Measurements from ENCODE around the gene DNM2.
A peak's percentile ranks its signal among the peaks of the same experiment; 100 is the strongest.

The DNM2 gene

DNA sequence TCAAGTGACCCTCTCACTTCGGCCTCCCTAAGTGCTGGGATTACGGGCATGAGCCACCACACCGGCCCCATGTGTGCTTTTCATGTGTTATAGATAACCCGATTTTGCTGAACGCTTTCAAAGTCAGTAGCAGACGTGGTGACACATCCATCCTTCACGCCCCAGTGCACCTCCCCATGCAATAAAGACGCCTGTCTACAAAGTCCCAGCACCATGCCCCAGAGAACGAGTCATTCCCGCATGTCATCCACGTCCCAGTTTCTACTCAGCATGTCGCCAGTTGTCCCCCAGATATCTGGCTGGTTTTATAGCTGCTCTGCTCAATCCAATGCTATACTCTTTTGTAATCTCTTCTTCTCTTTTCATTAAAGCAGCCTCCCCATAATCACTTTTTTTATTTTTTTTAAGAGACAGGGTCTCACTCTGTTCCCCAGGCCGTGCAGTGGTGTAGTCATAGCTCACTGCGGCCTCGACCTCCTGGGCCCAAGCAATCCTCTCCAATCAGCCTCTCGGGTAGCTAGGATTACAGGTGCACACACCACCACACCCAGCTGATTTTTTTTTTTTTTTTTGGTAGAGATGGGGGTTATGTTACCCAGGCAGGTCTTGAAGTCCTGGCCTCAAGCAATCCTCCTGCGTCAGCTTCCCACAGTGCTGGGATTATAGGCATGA is 42.5 kb downstream of the DNM2 start:
- no peak overlapping the region for H3K4me3 ChIP-seq (ENCODE audit: insufficient read depth, low read depth, low read length, poor library complexity, severe bottlenecking)
- H3K4me1 ChIP-seq (ENCODE audit: control insufficient read depth, insufficient read depth, low read length, poor library complexity, severe bottlenecking) = peaks cover 67% of the 10 kb centered on the region
- H3K9me3 ChIP-seq (ENCODE audit: control insufficient read depth, low read length) = no peaks in the 10 kb centered on the region
- peak in 2 of 3 donors; percentile 44 to 49 for DNase-seq
- H3K27ac ChIP-seq (ENCODE audit: insufficient read depth, low read length, poor library complexity, severe bottlenecking) = peak overlapping the region; percentile 78
- no peaks in the 10 kb centered on the region for H3K27me3 ChIP-seq (replicated peaks; ENCODE audit: control insufficient read depth, insufficient read depth, low read length, poor library complexity, severe bottlenecking)
- H3K36me3 ChIP-seq (ENCODE audit: control insufficient read depth, insufficient read depth, low read length) = peaks cover 9% of the 10 kb centered on the region

DNA sequence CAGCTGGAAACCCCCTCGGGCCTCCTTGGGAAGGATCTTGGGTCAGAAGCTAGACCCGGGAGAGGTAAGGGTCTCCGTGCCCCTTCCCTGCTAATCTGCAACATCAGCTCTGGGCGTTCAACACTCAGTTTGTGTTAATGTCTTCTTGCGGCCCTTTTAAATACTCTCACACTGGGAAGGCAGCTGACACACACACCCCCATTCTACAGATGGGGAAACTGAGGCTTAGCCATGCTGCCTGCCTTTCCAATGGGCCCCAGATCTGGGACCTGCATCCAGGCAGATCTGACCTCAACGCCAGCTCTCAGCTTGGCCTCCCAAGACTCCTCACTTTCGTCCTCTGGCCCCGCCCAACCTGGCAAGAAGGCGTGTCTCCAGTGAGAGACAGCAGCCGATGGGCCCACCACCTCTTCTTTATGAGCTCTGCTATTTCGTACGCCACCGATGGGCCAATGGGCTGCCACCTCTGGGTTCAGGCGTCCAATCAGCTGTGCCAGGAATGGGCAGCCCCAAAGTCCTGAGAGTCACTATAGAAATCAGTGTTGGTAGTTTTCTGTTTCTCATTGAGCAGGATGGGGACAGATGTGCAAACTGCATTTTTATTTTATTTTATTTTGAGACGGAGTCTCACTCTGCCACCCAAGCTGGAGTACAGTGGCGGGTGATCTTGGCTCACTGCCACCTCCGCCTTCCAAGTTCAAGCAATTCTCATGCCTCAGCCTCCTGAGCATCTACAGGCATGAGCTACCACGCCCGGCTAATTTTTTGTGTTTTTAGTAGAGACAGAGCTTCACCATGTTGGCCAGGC is 43.8 kb downstream of the DNM2 start:
- Histone ChIP-seq H3K36me3 (ENCODE audit: control insufficient read depth, insufficient read depth, low read length) (peaks cover 9% of the 10 kb centered on the region), H3K9me3 (ENCODE audit: control insufficient read depth, low read length) (no peaks in the 10 kb centered on the region), H3K27me3 (replicated peaks; ENCODE audit: control insufficient read depth, insufficient read depth, low read length, poor library complexity, severe bottlenecking) (no peaks in the 10 kb centered on the region), H3K27ac (ENCODE audit: insufficient read depth, low read length, poor library complexity, severe bottlenecking) (peak overlapping the region; percentile 61), H3K4me3 (ENCODE audit: insufficient read depth, low read depth, low read length, poor library complexity, severe bottlenecking) (no peak overlapping the region), H3K4me1 (ENCODE audit: control insufficient read depth, insufficient read depth, low read length, poor library complexity, severe bottlenecking) (peaks cover 62% of the 10 kb centered on the region)
- DNase-seq = no peak

DNA sequence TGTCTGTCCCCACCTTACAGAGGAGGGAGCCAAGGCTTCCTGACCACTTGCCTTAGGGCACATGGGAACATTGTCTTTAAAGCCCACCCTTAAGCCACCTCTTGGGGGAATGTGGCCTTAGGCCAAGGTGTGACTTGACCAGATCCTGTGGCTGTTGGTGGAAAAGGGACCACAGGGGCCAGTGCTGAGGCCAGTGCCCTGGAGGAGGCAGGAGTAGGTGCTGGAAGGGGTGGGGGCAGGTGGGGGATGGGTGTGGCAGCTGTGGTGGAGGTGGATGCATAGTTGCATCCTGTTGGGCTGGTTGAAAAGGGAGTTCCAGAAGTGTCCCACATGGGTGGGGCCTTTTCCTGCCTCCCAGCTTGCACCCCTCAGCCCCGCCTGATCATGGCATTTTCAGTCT is 44.8 kb downstream of the DNM2 start:
- Histone ChIP-seq H3K9me3 (ENCODE audit: control insufficient read depth, low read length) (no peaks in the 10 kb centered on the region), H3K27me3 (replicated peaks; ENCODE audit: control insufficient read depth, insufficient read depth, low read length, poor library complexity, severe bottlenecking) (no peaks in the 10 kb centered on the region), H3K36me3 (ENCODE audit: control insufficient read depth, insufficient read depth, low read length) (peaks cover 7% of the 10 kb centered on the region), H3K4me1 (ENCODE audit: control insufficient read depth, insufficient read depth, low read length, poor library complexity, severe bottlenecking) (peaks cover 59% of the 10 kb centered on the region), H3K27ac (ENCODE audit: insufficient read depth, low read length, poor library complexity, severe bottlenecking) (peak overlapping the region; percentile 61), H3K4me3 (ENCODE audit: insufficient read depth, low read depth, low read length, poor library complexity, severe bottlenecking) (peak overlapping the region; percentile 18)
- peak; percentile 9 to 17 (median 9) for DNase-seq

DNA sequence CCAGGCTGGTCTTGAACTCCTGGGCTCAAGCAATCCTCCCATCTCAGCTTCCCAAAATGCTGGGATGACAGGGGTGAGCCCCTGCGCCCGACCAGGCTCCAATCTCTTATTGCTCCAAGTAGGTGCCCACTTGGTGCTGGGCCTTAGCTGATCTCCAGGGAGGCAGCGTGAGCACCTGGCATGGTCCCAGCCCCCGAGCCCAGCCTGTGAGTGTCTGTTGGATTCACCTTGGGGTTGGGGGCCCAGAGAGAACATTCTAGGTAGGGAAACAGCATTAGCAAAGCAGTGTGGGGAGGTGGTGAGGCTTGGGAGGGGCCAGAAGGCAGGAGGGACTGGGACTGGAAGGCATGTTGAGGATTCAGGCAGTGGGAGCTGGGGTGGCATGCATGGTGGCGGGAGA is 45.5 kb downstream of the DNM2 start:
- no peak overlapping the region for H3K4me3 ChIP-seq (ENCODE audit: insufficient read depth, low read depth, low read length, poor library complexity, severe bottlenecking)
- peak overlapping the region; percentile 62 for H3K27ac ChIP-seq (ENCODE audit: insufficient read depth, low read length, poor library complexity, severe bottlenecking)
- no peaks in the 10 kb centered on the region for H3K27me3 ChIP-seq (replicated peaks; ENCODE audit: control insufficient read depth, insufficient read depth, low read length, poor library complexity, severe bottlenecking)
- H3K36me3 ChIP-seq (ENCODE audit: control insufficient read depth, insufficient read depth, low read length) = peaks cover 7% of the 10 kb centered on the region
- H3K9me3 ChIP-seq (ENCODE audit: control insufficient read depth, low read length) = no peaks in the 10 kb centered on the region
- DNase-seq = no peak
- peaks cover 59% of the 10 kb centered on the region for H3K4me1 ChIP-seq (ENCODE audit: control insufficient read depth, insufficient read depth, low read length, poor library complexity, severe bottlenecking)

DNA sequence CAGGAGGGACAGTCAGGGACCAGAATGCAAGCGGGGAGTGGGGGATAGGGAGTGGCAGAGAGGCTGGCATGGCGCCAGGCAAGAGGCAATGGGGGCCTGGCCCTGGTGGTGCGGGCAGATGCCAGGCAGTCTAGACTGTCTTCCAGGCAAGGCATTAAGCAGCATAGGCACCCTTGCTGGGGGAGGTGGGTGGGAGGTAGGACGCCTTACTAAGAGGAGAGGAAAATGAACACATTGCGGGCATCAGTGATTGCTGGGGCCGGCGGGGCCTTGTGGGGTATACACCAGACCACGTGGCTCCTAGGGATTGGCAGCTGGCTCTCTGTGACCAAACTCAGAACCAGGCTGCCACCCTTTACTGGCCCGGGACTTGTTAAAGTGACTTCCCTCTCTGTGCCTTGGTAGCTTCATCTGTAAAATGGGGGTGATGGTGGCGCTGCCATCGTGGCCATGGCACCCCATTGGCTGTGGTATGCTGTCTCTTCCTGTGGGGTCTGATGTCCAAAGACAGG is 46.0 kb downstream of the DNM2 start:
- Histone ChIP-seq H3K9me3 (ENCODE audit: control insufficient read depth, low read length) (no peaks in the 10 kb centered on the region), H3K27ac (ENCODE audit: insufficient read depth, low read length, poor library complexity, severe bottlenecking) (peak overlapping the region; percentile 62), H3K4me3 (ENCODE audit: insufficient read depth, low read depth, low read length, poor library complexity, severe bottlenecking) (no peak overlapping the region), H3K4me1 (ENCODE audit: control insufficient read depth, insufficient read depth, low read length, poor library complexity, severe bottlenecking) (peaks cover 62% of the 10 kb centered on the region), H3K27me3 (replicated peaks; ENCODE audit: control insufficient read depth, insufficient read depth, low read length, poor library complexity, severe bottlenecking) (no peaks in the 10 kb centered on the region), H3K36me3 (ENCODE audit: control insufficient read depth, insufficient read depth, low read length) (peaks cover 12% of the 10 kb centered on the region)
- no peak for DNase-seq

DNA sequence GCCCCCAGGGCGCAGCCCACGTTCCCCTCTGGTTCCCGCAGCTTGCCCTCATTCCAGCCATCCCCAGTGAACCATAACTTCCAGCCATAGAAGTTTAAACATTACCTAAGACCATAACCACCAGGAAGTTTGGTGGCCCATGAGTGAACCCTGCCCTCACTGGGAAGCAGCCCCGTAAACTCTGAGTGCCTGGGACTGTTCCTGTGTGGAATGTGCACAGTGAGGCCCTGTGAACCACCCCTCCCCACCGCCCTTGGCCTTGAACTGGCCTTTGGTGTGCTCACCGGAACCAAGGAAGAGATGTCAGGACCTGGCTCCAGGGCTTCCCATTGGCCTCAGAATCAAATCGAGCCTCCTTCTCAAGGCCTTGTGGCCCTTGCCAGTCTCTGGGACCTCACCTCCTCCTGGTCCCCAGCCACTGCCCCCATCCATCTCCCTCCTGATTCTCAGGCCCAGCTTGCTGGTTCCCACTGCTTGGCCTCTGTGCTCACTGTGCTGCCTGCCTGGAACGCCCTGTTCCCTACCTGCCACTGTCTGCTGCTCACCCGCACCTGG is 46.5 kb downstream of the DNM2 start:
- Histone ChIP-seq H3K4me3 (ENCODE audit: insufficient read depth, low read depth, low read length, poor library complexity, severe bottlenecking) (no peak overlapping the region), H3K27me3 (replicated peaks; ENCODE audit: control insufficient read depth, insufficient read depth, low read length, poor library complexity, severe bottlenecking) (no peaks in the 10 kb centered on the region), H3K36me3 (ENCODE audit: control insufficient read depth, insufficient read depth, low read length) (peaks cover 17% of the 10 kb centered on the region), H3K4me1 (ENCODE audit: control insufficient read depth, insufficient read depth, low read length, poor library complexity, severe bottlenecking) (peaks cover 61% of the 10 kb centered on the region), H3K27ac (ENCODE audit: insufficient read depth, low read length, poor library complexity, severe bottlenecking) (peak overlapping the region; percentile 62), H3K9me3 (ENCODE audit: control insufficient read depth, low read length) (no peaks in the 10 kb centered on the region)
- DNase-seq = no peak

DNA sequence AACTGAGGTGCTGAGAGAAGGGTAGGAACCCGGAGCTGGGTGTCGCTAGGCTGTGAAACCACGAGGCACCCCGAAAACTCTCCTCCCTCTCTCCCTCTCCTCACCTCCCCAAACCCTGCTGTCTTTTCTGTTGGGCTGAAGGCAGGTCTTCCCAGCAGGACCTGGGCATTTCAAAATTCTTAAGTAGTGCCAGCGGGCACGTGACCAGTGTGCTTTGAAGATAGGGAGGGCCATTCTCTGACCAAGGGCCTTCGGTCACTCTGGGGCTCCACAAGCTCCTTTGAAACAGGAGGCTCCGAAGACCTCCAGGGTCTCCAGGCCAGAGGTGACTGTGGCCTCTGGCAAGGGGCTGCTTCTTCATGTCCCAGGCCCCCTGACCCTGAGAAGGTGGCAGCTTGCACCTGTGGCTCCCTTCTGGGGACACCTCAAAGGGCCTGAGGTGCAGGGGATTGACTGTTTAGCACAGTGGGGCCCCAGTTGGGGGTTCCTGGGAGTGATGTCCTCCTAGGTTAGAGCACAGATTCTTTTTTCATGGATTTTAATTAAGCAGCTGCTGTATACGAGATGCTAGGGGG is 48.3 kb downstream of the DNM2 start:
- no peak overlapping the region for H3K27ac ChIP-seq (ENCODE audit: insufficient read depth, low read length, poor library complexity, severe bottlenecking)
- H3K36me3 ChIP-seq (ENCODE audit: control insufficient read depth, insufficient read depth, low read length) = peaks cover 19% of the 10 kb centered on the region

DNA sequence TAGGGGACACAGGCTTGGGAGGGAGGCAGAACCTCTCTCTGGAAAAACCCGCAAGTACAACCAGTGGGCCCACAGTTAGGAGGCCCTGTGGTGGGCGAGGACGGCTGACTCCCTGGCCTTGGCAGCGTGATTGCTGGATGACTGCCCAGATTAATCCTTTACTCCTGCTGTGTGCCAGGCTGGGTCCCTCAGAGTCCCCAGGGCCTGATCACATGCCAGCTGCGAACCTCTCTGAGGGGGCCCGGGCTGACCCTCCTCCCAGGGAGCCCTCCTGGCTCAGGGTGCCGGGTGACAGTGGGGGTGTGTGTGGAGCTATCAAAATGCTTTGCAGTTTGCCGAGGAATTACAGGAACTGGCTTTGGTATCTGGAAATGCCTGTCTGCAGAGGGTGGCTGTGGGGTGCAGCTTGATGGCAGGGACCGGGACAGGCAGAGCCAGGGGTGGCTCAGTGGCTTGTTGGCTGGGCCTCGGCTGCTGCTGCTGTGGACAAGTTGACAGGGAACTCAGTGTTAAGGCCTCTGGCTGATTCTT is 48.9 kb downstream of the DNM2 start:
- Histone ChIP-seq H3K27ac (ENCODE audit: insufficient read depth, low read length, poor library complexity, severe bottlenecking) (no peak overlapping the region), H3K4me3 (ENCODE audit: insufficient read depth, low read depth, low read length, poor library complexity, severe bottlenecking) (no peak overlapping the region), H3K9me3 (ENCODE audit: control insufficient read depth, low read length) (no peaks in the 10 kb centered on the region), H3K4me1 (ENCODE audit: control insufficient read depth, insufficient read depth, low read length, poor library complexity, severe bottlenecking) (peaks cover 43% of the 10 kb centered on the region), H3K27me3 (replicated peaks; ENCODE audit: control insufficient read depth, insufficient read depth, low read length, poor library complexity, severe bottlenecking) (no peaks in the 10 kb centered on the region), H3K36me3 (ENCODE audit: control insufficient read depth, insufficient read depth, low read length) (peaks cover 21% of the 10 kb centered on the region)
- no peak for DNase-seq

More for the DNA sequence above, 48.3 kb downstream of the DNM2 start:
- H3K4me1 ChIP-seq (ENCODE audit: control insufficient read depth, insufficient read depth, low read length, poor library complexity, severe bottlenecking) = peaks cover 49% of the 10 kb centered on the region
- no peak for DNase-seq
- no peaks in the 10 kb centered on the region for H3K27me3 ChIP-seq (replicated peaks; ENCODE audit: control insufficient read depth, insufficient read depth, low read length, poor library complexity, severe bottlenecking)
- H3K4me3 ChIP-seq (ENCODE audit: insufficient read depth, low read depth, low read length, poor library complexity, severe bottlenecking) = no peak overlapping the region
- no peaks in the 10 kb centered on the region for H3K9me3 ChIP-seq (ENCODE audit: control insufficient read depth, low read length)

DNA sequence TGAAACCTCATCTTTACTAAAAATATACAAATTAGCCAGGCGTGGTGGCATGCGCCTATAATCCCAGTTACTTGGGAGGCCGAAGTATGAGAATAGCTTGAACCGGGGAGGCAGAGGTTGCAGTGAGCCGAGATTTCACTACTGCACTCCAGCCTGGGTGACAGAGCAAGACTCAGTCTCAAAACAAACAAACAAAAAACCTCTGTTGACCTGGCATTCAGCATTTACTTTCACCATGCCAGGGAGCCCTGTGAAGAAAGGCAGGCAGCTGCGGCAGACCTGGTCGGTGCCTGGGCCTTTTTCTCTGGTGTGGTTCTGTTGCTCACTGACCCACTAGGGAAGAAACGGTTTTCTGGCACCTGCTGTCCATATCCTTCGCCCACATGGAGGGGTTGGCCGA is 49.8 kb downstream of the DNM2 start:
- Histone ChIP-seq H3K27ac (ENCODE audit: insufficient read depth, low read length, poor library complexity, severe bottlenecking) (no peak overlapping the region), H3K9me3 (ENCODE audit: control insufficient read depth, low read length) (no peaks in the 10 kb centered on the region), H3K4me1 (ENCODE audit: control insufficient read depth, insufficient read depth, low read length, poor library complexity, severe bottlenecking) (peaks cover 33% of the 10 kb centered on the region), H3K27me3 (replicated peaks; ENCODE audit: control insufficient read depth, insufficient read depth, low read length, poor library complexity, severe bottlenecking) (no peaks in the 10 kb centered on the region), H3K36me3 (ENCODE audit: control insufficient read depth, insufficient read depth, low read length) (peaks cover 19% of the 10 kb centered on the region), H3K4me3 (ENCODE audit: insufficient read depth, low read depth, low read length, poor library complexity, severe bottlenecking) (no peak overlapping the region)
- DNase-seq = no peak
